ENCODE results near the gene PACSIN3.

GRCh38 chr11:47166368-47166767 lies 19.9 kb downstream of the PACSIN3 start:
- TF ChIP-seq CTCF (IDR thresholded peaks at IDR 0.05) (no peak), POLR2A (IDR thresholded peaks at IDR 0.05) (no peak)
